Hepatocyte (in vitro differentiated cells): ENCODE data around the gene ZNF90.

ENCODE experiments used
- EZH2 ChIP-seq: fragments of 200-600 bp; sonication (generic); IDR thresholded peaks from 2 replicates; pipeline ENCODE4 v1.6.1; 2016; ENCODE audit warnings: antibody characterized with exemption, mild to moderate bottlenecking, borderline replicate concordance
- TF ChIP-seq, protein P1 (sequence below): fragments of 200-600 bp; sonication (generic); IDR thresholded peaks from 2 replicates; pipeline ENCODE4 v1.5.1; 2016; ENCODE audit warnings: antibody characterized with exemption, mild to moderate bottlenecking; ENCODE audit not compliant: poor library complexity

DNA sequence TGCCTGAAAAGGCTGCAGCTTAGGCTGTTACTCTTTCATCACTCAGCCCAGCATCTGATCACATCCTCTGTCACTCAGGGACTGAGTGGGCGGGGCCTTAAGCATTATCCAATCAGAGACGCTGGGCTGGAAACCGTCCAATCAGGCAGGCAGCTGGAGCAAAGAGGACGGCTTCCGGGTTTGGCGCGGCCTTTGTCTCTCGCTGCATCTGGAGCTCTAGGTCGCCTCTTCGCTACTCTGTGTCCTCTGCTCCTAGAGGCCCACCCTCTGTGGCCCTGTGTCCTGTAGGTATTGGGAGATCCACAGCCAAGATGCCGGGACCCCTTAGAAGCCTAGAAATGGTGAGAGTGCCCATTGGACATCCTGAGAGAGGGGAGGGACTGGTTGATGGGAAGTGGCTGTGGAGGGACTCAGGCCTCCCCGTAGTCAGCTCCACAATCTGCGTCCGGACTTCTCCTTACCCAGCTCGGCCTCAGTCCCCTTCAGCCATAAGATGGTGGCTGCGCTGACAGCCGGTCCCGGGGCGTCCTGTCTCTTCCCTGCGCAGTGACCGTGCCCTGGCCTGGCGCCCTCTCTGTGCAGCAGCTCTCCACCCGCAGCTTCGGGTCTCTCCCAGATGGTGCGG is 89.3 kb downstream of the ZNF90 start, which contains the start of gene ZNF486:
- TF ChIP-seq, protein P1, sequence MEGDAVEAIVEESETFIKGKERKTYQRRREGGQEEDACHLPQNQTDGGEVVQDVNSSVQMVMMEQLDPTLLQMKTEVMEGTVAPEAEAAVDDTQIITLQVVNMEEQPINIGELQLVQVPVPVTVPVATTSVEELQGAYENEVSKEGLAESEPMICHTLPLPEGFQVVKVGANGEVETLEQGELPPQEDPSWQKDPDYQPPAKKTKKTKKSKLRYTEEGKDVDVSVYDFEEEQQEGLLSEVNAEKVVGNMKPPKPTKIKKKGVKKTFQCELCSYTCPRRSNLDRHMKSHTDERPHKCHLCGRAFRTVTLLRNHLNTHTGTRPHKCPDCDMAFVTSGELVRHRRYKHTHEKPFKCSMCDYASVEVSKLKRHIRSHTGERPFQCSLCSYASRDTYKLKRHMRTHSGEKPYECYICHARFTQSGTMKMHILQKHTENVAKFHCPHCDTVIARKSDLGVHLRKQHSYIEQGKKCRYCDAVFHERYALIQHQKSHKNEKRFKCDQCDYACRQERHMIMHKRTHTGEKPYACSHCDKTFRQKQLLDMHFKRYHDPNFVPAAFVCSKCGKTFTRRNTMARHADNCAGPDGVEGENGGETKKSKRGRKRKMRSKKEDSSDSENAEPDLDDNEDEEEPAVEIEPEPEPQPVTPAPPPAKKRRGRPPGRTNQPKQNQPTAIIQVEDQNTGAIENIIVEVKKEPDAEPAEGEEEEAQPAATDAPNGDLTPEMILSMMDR: no peak
- no peak for TF ChIP-seq EZH2
